SK-N-SH treated with all-trans-retinoic acid at 6 μM for 48 hours (cell line): ENCODE results near the gene DCP2.

Source experiments
- ATAC-seq: fragments of 200-7000 bp; cut with Tn5 transposase; 3 replicates; pipeline ENCODE4 v1.9.1; 2020; ENCODE audit warnings: mild to moderate bottlenecking, moderate library complexity
- ARNTL ChIP-seq: fragments of 450-650 bp; formaldehyde crosslinking; IDR thresholded peaks from 2 replicates; pipeline ENCODE4 v1.5.0; 2020; ENCODE audit warnings: low read depth, mild to moderate bottlenecking, moderate library complexity, borderline replicate concordance
- BACH2 ChIP-seq: fragments of 250-450 bp; sonication (Bioruptor Pico); IDR thresholded peaks from 2 replicates; pipeline ENCODE4 v1.9.0; 2021; ENCODE audit warnings: mild to moderate bottlenecking, borderline replicate concordance
- CSDC2 ChIP-seq: fragments of 250-450 bp; sonication (Bioruptor Pico); IDR thresholded peaks from 2 replicates; pipeline ENCODE4 v1.5.0; 2020; ENCODE audit warnings: mild to moderate bottlenecking, moderate library complexity
- ESRRG ChIP-seq: fragments of 250-450 bp; sonication (Bioruptor Pico); IDR thresholded peaks from 2 replicates; pipeline ENCODE4 v1.6.1; 2021; ENCODE audit warnings: mild to moderate bottlenecking
- GLIS3 ChIP-seq: fragments of 250-450 bp; sonication (Bioruptor Pico); IDR thresholded peaks from 2 replicates; pipeline ENCODE4 v1.5.0; 2020; ENCODE audit warnings: mild to moderate bottlenecking, moderate library complexity
- ISL1 ChIP-seq: fragments of 250-450 bp; sonication (Bioruptor Pico); IDR thresholded peaks from 2 replicates; pipeline ENCODE4 v2.1.2; 2022; ENCODE audit warnings: mild to moderate bottlenecking, moderate library complexity
- OSR1 ChIP-seq: fragments of 250-450 bp; sonication (Bioruptor Pico); IDR thresholded peaks from 2 replicates; pipeline ENCODE4 v1.8.0; 2022; ENCODE audit warnings: moderate library complexity, mild to moderate bottlenecking, inconsistent platforms
- RARB ChIP-seq: fragments of 250-450 bp; sonication (Bioruptor Pico); IDR thresholded peaks from 2 replicates; pipeline ENCODE4 v1.8.0; 2021; ENCODE audit warnings: mild to moderate bottlenecking, moderate library complexity
- SNAI2 ChIP-seq: fragments of 250-450 bp; sonication (Bioruptor Pico); IDR thresholded peaks from 2 replicates; pipeline ENCODE4 v1.5.0; 2020; ENCODE audit warnings: mild to moderate bottlenecking, moderate library complexity
- TCF4 ChIP-seq: fragments of 250-450 bp; sonication (Bioruptor Pico); IDR thresholded peaks from 2 replicates; pipeline ENCODE4 v1.8.0; 2021; ENCODE audit warnings: mild to moderate bottlenecking, moderate library complexity, borderline replicate concordance
- TOX ChIP-seq: fragments of 250-450 bp; sonication (Bioruptor Pico); IDR thresholded peaks from 2 replicates; pipeline ENCODE4 v1.8.0; 2021; ENCODE audit warnings: mild to moderate bottlenecking, moderate library complexity, borderline replicate concordance
- ZC3H10 ChIP-seq: fragments of 250-450 bp; sonication (Bioruptor Pico); IDR thresholded peaks from 2 replicates; pipeline ENCODE4 v1.5.1; 2021; ENCODE audit warnings: mild to moderate bottlenecking, moderate library complexity
- ZFP3 ChIP-seq: fragments of 250-450 bp; sonication (Bioruptor Pico); IDR thresholded peaks from 2 replicates; pipeline ENCODE4 v1.5.0; 2020; ENCODE audit warnings: mild to moderate bottlenecking, moderate library complexity
- ZFP30 ChIP-seq: fragments of 450-650 bp; formaldehyde crosslinking; IDR thresholded peaks from 2 replicates; pipeline ENCODE4 v1.5.0; 2022; ENCODE audit warnings: mild to moderate bottlenecking, moderate library complexity
- ZNF565 ChIP-seq: fragments of 450-650 bp; formaldehyde crosslinking; conservative IDR thresholded peaks from 2 replicates; pipeline ENCODE4 v1.5.0; 2020; ENCODE audit warnings: low read depth, mild to moderate bottlenecking, moderate library complexity
- ZNF70 ChIP-seq: fragments of 450-650 bp; formaldehyde crosslinking; IDR thresholded peaks from 2 replicates; pipeline ENCODE4 v1.5.0; 2020; ENCODE audit warnings: mild to moderate bottlenecking, moderate library complexity
- ZNF8 ChIP-seq: fragments of 450-650 bp; formaldehyde crosslinking; IDR thresholded peaks from 2 replicates; pipeline ENCODE4 v1.5.0; 2020; ENCODE audit warnings: mild to moderate bottlenecking, moderate library complexity
- TF ChIP-seq, protein P1 (sequence below): fragments of 250-450 bp; sonication (Bioruptor Pico); IDR thresholded peaks from 2 replicates; pipeline ENCODE4 v1.5.1; 2020; ENCODE audit warnings: low read depth, mild to moderate bottlenecking, moderate library complexity
- TF ChIP-seq, protein P2 (sequence below): fragments of 250-450 bp; sonication (Bioruptor Pico); IDR thresholded peaks from 2 replicates; pipeline ENCODE4 v1.5.0; 2020; ENCODE audit warnings: mild to moderate bottlenecking, moderate library complexity
- TF ChIP-seq, protein P3 (sequence below): fragments of 250-450 bp; sonication (Bioruptor Pico); IDR thresholded peaks from 2 replicates; pipeline ENCODE4 v1.8.0; 2021; ENCODE audit warnings: low read depth, mild to moderate bottlenecking, moderate library complexity, borderline replicate concordance
- TF ChIP-seq, protein P4 (sequence below): fragments of 250-450 bp; sonication (Bioruptor Pico); IDR thresholded peaks from 2 replicates; pipeline ENCODE4 v1.5.1; 2021; ENCODE audit warnings: mild to moderate bottlenecking, moderate library complexity

Gene DCP2

DNA sequence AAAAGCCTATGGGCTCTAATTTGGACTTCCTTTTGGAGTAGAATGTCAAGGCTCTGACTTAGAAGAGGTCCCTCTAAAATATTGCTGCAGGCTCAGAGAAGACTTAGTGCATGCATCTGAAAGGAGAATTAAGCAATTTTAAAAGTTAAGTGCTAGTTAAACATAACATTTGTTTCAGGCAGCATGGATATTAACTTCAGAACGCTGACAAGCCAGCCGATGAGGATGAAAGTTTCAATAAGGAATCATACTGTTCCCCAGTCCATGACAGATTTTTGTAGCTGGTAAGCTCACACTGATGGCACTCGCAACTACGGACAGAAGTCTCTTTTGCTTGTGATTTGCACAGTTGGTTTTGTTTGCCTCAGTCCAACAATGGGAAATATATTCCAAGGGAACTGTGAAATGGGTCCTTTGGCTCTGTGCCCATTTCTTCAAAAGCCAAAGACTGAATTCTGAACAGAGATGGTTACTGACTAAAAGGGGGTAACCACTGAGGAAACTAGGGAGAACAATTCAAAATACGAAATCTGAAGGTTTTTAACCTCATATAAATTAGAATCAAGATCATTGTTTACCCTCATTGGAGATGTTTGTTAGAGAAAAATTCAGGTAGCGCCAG is 47.6 kb downstream of the DCP2 start:
- ATAC-seq = no peak
- TF ChIP-seq ARNTL = no peak
- no peak for TF ChIP-seq CSDC2 (CRISPR knock-in tag)
- TF ChIP-seq ZNF565 = no peak
- TF ChIP-seq ZNF8 (CRISPR knock-in tag) = no peak
- TF ChIP-seq, protein P1, sequence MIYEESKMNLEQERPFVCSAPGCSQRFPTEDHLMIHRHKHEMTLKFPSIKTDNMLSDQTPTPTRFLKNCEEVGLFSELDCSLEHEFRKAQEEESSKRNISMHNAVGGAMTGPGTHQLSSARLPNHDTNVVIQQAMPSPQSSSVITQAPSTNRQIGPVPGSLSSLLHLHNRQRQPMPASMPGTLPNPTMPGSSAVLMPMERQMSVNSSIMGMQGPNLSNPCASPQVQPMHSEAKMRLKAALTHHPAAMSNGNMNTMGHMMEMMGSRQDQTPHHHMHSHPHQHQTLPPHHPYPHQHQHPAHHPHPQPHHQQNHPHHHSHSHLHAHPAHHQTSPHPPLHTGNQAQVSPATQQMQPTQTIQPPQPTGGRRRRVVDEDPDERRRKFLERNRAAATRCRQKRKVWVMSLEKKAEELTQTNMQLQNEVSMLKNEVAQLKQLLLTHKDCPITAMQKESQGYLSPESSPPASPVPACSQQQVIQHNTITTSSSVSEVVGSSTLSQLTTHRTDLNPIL (CRISPR knock-in tag) = no peak

DNA sequence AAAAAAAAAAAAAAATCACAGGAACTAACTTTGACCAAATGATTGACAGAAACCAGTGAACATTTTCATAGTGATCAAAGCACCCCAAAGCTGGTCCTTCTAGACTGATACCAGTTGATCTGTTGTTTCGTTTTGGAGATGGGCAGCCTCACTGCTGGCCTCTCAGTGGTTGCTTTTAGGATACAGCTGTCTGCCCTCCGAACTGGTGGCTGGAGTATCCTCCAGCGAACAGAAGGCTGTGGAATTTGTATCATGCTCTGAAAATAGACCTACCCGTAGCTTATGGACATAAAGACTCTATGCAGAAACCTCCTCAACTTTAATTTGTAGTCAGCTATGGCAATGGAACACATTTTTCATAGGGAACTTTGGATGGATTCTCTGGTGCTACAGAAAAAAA is 49.0 kb downstream of the DCP2 start:
- TF ChIP-seq, protein P2, sequence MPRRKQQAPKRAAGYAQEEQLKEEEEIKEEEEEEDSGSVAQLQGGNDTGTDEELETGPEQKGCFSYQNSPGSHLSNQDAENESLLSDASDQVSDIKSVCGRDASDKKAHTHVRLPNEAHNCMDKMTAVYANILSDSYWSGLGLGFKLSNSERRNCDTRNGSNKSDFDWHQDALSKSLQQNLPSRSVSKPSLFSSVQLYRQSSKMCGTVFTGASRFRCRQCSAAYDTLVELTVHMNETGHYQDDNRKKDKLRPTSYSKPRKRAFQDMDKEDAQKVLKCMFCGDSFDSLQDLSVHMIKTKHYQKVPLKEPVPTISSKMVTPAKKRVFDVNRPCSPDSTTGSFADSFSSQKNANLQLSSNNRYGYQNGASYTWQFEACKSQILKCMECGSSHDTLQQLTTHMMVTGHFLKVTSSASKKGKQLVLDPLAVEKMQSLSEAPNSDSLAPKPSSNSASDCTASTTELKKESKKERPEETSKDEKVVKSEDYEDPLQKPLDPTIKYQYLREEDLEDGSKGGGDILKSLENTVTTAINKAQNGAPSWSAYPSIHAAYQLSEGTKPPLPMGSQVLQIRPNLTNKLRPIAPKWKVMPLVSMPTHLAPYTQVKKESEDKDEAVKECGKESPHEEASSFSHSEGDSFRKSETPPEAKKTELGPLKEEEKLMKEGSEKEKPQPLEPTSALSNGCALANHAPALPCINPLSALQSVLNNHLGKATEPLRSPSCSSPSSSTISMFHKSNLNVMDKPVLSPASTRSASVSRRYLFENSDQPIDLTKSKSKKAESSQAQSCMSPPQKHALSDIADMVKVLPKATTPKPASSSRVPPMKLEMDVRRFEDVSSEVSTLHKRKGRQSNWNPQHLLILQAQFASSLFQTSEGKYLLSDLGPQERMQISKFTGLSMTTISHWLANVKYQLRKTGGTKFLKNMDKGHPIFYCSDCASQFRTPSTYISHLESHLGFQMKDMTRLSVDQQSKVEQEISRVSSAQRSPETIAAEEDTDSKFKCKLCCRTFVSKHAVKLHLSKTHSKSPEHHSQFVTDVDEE (CRISPR knock-in tag) = no peak
- TF ChIP-seq SNAI2 (CRISPR knock-in tag) = no peak
- ATAC-seq = no peak

DNA sequence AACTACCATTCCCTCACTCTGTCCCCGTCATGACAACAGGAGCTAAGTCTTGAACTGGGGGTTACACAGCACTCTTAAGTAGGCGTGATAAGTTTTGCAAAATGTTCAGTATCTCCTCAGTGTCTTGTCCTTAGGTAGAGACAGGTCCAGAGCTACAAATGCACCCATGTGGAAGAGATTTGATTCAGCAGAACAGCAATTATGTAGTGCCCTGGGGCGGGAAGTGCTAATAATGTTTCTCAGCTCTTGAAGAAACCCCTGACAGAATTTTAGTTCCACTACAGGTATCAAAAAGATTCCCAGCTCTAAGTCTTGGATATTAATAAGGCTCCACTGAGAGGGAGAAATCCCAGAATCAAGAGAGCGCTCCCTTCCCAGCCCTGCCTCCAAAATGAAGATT is 49.6 kb downstream of the DCP2 start:
- no peak for ATAC-seq

DNA sequence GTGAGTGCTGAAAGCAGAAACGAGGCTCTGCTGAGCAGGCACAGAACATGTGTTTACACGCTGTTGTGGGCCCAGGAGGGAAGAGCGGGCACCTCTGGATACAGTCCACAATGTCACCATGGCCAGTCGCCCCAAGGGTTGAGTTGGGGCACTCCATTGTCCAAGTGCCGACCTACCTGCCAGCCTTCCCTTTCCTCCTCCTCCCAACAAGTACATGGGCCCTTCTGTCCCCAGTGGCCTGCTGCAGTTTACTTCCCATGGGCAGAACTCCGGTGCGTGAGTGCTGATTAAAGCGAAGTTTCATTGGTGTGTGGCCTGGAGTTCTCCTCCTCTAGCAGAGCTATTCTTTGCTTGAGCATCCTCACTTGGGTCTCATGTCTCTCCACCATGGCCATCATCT is 50.4 kb downstream of the DCP2 start:
- no peak for ATAC-seq
- TF ChIP-seq ZFP3 (CRISPR knock-in tag) (no peak), ZNF8 (CRISPR knock-in tag) (no peak), BACH2 (no peak), RARB (CRISPR knock-in tag) (no peak), ZFP30 (CRISPR knock-in tag) (no peak), ARNTL (no peak)
- TF ChIP-seq, all 23 proteins: peak for 0

More for the DNA sequence above, 49.6 kb downstream of the DCP2 start:
- TF ChIP-seq ZNF8 (CRISPR knock-in tag) (no peak), ISL1 (CRISPR knock-in tag) (no peak), ZFP3 (CRISPR knock-in tag) (no peak), OSR1 (no peak), RARB (CRISPR knock-in tag) (no peak)

DNA sequence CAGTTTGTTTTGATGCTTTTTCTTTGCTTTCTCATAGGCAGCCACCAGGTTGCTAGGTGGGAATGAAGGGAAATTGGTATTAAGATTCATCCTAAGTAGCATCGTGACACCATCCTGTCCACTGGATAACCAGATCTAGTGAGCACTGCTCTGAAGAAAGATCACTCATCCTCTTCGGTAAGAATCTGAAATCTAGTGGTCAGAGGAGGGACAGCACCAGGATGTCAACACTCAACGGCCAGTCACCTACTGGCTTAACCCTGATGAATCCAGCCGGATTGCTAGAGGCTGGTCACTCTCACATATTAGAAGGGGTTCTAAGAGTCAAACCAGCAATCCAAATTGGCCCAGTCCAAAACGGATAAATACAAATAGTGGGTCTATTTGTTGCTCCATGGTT is 50.8 kb downstream of the DCP2 start:
- no peak for ATAC-seq
- TF ChIP-seq ESRRG (CRISPR knock-in tag) (no peak), TCF4 (CRISPR knock-in tag) (no peak), TOX (CRISPR knock-in tag) (no peak), SNAI2 (CRISPR knock-in tag) (no peak), ZNF70 (CRISPR knock-in tag) (no peak), CSDC2 (CRISPR knock-in tag) (no peak), OSR1 (no peak), RARB (CRISPR knock-in tag) (no peak), GLIS3 (no peak)
- TF ChIP-seq, protein P2 (CRISPR knock-in tag) = no peak
- TF ChIP-seq, all 23 proteins: peak for 0

DNA sequence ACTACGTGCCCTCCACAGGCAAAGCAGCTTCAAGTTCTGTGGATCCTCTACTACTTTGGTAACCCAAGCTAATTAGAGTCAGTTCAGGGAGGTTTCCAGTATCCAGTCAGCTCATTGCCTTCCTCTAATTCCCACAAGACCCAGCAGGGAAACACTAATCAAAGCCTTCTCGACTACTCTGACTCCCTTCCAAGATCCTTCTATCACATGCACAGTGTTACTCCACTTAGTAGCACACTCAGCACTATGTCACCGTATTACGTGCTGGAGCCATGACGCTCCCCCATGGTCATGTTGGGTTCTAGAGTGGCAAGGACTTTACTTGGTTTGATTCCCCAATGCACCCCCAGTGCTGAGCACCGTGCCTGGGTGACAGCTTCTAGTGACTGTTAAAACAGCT is 53.0 kb downstream of the DCP2 start:
- no peak; the same call in 2 of the 3 replicates for ATAC-seq
- no peak for TF ChIP-seq ZC3H10 (CRISPR knock-in tag)
- TF ChIP-seq CSDC2 (CRISPR knock-in tag) = no peak
- no peak for TF ChIP-seq ZFP30 (CRISPR knock-in tag)
- TF ChIP-seq ZNF70 (CRISPR knock-in tag) = no peak
- TF ChIP-seq ESRRG (CRISPR knock-in tag) = no peak
- TF ChIP-seq BACH2 = no peak
- no peak for TF ChIP-seq TCF4 (CRISPR knock-in tag)
- TF ChIP-seq TOX (CRISPR knock-in tag) = no peak
- no peak for TF ChIP-seq RARB (CRISPR knock-in tag)
- TF ChIP-seq, protein P3, sequence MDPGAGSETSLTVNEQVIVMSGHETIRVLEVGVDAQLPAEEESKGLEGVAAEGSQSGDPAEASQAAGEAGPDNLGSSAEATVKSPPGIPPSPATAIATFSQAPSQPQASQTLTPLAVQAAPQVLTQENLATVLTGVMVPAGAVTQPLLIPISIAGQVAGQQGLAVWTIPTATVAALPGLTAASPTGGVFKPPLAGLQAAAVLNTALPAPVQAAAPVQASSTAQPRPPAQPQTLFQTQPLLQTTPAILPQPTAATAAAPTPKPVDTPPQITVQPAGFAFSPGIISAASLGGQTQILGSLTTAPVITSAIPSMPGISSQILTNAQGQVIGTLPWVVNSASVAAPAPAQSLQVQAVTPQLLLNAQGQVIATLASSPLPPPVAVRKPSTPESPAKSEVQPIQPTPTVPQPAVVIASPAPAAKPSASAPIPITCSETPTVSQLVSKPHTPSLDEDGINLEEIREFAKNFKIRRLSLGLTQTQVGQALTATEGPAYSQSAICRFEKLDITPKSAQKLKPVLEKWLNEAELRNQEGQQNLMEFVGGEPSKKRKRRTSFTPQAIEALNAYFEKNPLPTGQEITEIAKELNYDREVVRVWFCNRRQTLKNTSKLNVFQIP = no peak
- TF ChIP-seq ZNF8 (CRISPR knock-in tag) = no peak
- no peak for TF ChIP-seq ZNF565
- TF ChIP-seq, protein P4, sequence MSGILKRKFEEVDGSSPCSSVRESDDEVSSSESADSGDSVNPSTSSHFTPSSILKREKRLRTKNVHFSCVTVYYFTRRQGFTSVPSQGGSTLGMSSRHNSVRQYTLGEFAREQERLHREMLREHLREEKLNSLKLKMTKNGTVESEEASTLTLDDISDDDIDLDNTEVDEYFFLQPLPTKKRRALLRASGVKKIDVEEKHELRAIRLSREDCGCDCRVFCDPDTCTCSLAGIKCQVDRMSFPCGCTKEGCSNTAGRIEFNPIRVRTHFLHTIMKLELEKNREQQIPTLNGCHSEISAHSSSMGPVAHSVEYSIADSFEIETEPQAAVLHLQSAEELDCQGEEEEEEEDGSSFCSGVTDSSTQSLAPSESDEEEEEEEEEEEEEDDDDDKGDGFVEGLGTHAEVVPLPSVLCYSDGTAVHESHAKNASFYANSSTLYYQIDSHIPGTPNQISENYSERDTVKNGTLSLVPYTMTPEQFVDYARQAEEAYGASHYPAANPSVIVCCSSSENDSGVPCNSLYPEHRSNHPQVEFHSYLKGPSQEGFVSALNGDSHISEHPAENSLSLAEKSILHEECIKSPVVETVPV (CRISPR knock-in tag) = no peak
- no peak for TF ChIP-seq OSR1
- no peak for TF ChIP-seq ISL1 (CRISPR knock-in tag)
- no peak for TF ChIP-seq SNAI2 (CRISPR knock-in tag)
